Fibroblast of skin of right quadriceps (primary cell): ENCODE results near the gene RAB6C.
"Not testable (repeated sequence)": the region's sequence is repeated elsewhere in the genome, so short reads cannot be mapped to it uniquely, and the experiment has no call there.

Experiments used
- DNase-seq: peaks from one replicate; pipeline ENCODE4 v3.0.0-alpha.2; 2013

Gene RAB6C

DNA sequence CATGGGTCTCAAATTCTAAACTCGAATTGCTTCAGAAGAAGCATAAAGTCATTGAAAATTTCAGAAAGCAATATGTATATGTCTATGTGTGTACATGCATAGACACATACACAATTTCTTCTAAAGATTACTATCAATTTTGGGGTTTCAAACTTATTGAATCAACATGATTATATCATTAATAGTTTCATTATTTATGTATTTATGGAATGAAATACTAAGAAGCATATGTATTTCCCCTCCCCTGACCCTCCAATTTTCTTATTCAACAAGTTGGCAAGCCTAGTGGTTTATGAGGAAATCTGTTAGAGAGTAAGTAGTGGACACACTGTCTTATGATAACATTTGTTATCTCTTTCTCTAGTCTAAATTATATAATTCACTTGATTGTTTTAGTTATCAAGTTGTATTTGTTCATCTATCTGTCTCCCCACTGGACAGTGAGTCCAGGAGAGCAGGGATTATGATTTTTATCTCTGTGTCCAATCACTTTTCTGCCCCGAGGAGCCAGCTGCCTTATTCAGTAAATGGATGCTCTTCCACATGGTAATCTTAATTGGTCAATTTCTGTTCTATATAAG is 17.3 kb downstream of the RAB6C start:
- DNase-seq = not testable (repeated sequence)

- DNase-seq = not testable (repeated sequence)
Observed at GRCh38 chr2:129998771-129999170, 19.3 kb downstream of the RAB6C start.

GRCh38 chr2:130005862-130006261 is 26.4 kb downstream of the RAB6C start:
- DNase-seq = not testable (repeated sequence)

- DNase-seq = not testable (repeated sequence)
Observed at GRCh38 chr2:130016701-130017100, 37.2 kb downstream of the RAB6C start.

DNA sequence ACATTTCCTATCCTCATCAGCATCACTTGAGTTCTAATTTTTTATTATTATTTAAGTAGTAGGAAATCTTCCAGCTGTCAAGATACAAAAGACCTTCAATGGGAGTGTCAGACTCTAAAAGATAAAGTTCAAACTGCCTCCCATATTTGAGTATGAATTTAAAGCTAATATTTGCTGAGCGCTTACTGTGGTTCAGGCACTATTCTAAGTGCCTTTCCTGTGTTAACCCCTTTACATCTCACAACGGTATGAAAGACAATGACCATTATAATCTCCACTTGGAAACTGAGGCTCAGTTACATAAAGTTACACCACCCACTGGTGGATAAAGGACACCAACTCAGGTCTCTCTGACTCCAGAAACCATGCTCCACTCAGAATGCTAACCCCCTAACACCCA is 39.9 kb downstream of the RAB6C start:
- DNase-seq = no peak

- DNase-seq = not testable (repeated sequence)
Observed at GRCh38 chr2:130020069-130020468, 40.6 kb downstream of the RAB6C start.

DNA sequence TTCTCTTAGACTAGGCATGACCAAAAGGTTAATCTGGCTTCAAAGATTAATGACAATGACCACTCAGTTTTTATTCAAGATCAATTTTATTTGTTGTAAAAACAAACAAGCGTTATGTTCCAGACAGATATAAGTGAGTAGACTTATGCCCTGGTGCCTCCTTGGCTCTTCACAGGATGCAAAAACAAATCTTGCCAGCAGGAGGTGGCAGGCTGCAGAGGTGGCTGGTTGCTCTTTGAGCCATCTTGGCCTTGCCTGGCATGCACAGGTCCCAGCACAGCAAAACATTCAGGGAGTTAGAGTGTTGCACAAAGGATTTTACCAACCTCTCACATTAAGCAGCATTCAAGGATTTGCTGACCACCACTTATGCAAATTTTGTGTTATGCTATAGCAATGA is 46.5 kb downstream of the RAB6C start:
- DNase-seq = not testable (repeated sequence)
